Endothelial cell of umbilical vein (primary cell): ENCODE results near the gene SP2. TPM values are rescaled to one million over a fixed set of nuclear protein-coding genes. Genes with fewer than 3 reads are reported as not detected.

Experiments used
- BruUV-seq: library from RNA; stranded (reverse); fragments of 400-500 nt; replicated peaks from 2 replicates; lab custom pipeline; 2021; lab: Mats Ljungman, UMichigan
- CTCF ChIA-PET: fragments of 300-600, 350-600 bp; sonication (Branson Sonifier 250); formaldehyde crosslinking; loops from one replicate; lab custom pipeline; 2021; ENCODE audit warnings: antibody characterized with exemption, inconsistent platforms; lab: Charles Lee
- POLR2A ChIA-PET: fragments of 300-600, 350-600 bp; sonication (Branson Sonifier 250); formaldehyde crosslinking; loops from one replicate; lab custom pipeline; 2021; ENCODE audit warnings: antibody characterized with exemption, inconsistent platforms; lab: Charles Lee
- DNase-seq: peaks from one replicate; pipeline ENCODE4 v3.0.0-alpha.2; 2011; ENCODE audit warnings: low read depth, low spot score
- FAIRE-seq: peaks from 2 replicates; lab custom pipeline; 2011; peaks lifted over from hg19 to GRCh38; lab: Jason Lieb, UNC
- H2AFZ ChIP-seq: 2 replicates; pipeline ENCODE4 v1.6.0; 2012; ENCODE audit warnings: low read depth, low read length, control low read depth, inconsistent platforms
- H3K27ac ChIP-seq: 2 replicates; pipeline ENCODE4 v1.5.1; 2011; ENCODE audit warnings: low read depth, mild to moderate bottlenecking, control low read depth, low read length, moderate library complexity; ENCODE audit not compliant: insufficient read depth
- H3K27me3 ChIP-seq, 2 experiments: 2 replicates each; pipeline versions ENCODE4 v1.6.0 to v1.6.1; 2011; ENCODE audit warnings: low read length in 2 of 2, mixed read lengths in 1 of 2; ENCODE audit not compliant: control insufficient read depth in 2 of 2, insufficient read depth in 2 of 2
- H3K36me3 ChIP-seq, 2 experiments: 2 replicates in 1 of 2; 3 replicates in 1 of 2; pipeline ENCODE4 v1.5.1; 2011; ENCODE audit warnings: low read length in 2 of 2, mild to moderate bottlenecking in 1 of 2, moderate library complexity in 1 of 2; ENCODE audit not compliant: control insufficient read depth in 2 of 2, insufficient read depth in 2 of 2; ENCODE audit errors: extremely low read depth in 1 of 2
- H3K4me1 ChIP-seq: 3 replicates; pipeline ENCODE4 v1.5.1; 2011; ENCODE audit warnings: mild to moderate bottlenecking, low read length; ENCODE audit not compliant: control insufficient read depth, insufficient read depth; ENCODE audit errors: extremely low read depth
- H3K4me2 ChIP-seq: 2 replicates; pipeline ENCODE4 v1.6.1; 2011; ENCODE audit warnings: low read length, control low read depth, mixed read lengths; ENCODE audit not compliant: insufficient read depth
- H3K4me3 ChIP-seq, 3 experiments: fragments of 200-600 bp in 1 of 3; sonication (generic), shearing (Covaris generic) in 1 of 3; replicated peaks in 1 of 3; 2 replicates each; pipeline ENCODE4 v1.5.1; 2011 to 2016; ENCODE audit warnings: control low read depth in 3 of 3, low read length in 3 of 3, mild to moderate bottlenecking in 2 of 3, inconsistent platforms in 1 of 3, low read depth in 1 of 3, moderate library complexity in 1 of 3; ENCODE audit not compliant: insufficient read depth in 1 of 3
- H3K79me2 ChIP-seq: 2 replicates; pipeline ENCODE4 v1.6.0; 2012; ENCODE audit warnings: low read length, inconsistent platforms; ENCODE audit not compliant: control insufficient read depth, insufficient read depth
- H3K9ac ChIP-seq: replicated peaks from 2 replicates; pipeline ENCODE3; 2011; ENCODE audit warnings: low read length, control low read depth; ENCODE audit not compliant: insufficient read depth; ENCODE audit errors: extremely low read depth
- H3K9me1 ChIP-seq: replicated peaks from 3 replicates; pipeline ENCODE4 v1.6.0; 2011; ENCODE audit warnings: mild to moderate bottlenecking, low read length; ENCODE audit not compliant: control insufficient read depth, insufficient read depth; ENCODE audit errors: extremely low read depth
- H3K9me3 ChIP-seq: replicated peaks from 2 replicates; pipeline ENCODE4 v1.5.1; 2012; ENCODE audit warnings: low read length, inconsistent platforms; ENCODE audit not compliant: control insufficient read depth, insufficient read depth
- H4K20me1 ChIP-seq: replicated peaks from 2 replicates; pipeline ENCODE3; 2011; ENCODE audit warnings: mild to moderate bottlenecking, low read length; ENCODE audit not compliant: control insufficient read depth, insufficient read depth; ENCODE audit errors: extremely low read depth
- EZH2 ChIP-seq: IDR thresholded peaks from 2 replicates; pipeline ENCODE4 v1.6.1; 2012; ENCODE audit warnings: borderline replicate concordance, low read depth, mild to moderate bottlenecking, moderate library complexity, low read length, inconsistent platforms; ENCODE audit not compliant: severe bottlenecking
- FOS ChIP-seq: IDR thresholded peaks from 2 replicates; pipeline ENCODE4 v1.6.1; 2011; ENCODE audit warnings: mild to moderate bottlenecking, low read length, moderate library complexity, borderline replicate concordance; ENCODE audit not compliant: insufficient read depth
- GATA2 ChIP-seq: IDR thresholded peaks from 2 replicates; pipeline ENCODE4 v1.7.0; 2011; ENCODE audit warnings: low read depth, mild to moderate bottlenecking, moderate library complexity, mixed read lengths, low read length; ENCODE audit not compliant: insufficient read length, insufficient read depth
- JUN ChIP-seq: IDR thresholded peaks from 2 replicates; pipeline ENCODE4 v1.6.1; 2011; ENCODE audit warnings: borderline replicate concordance, low read depth; ENCODE audit not compliant: insufficient read length, insufficient read depth
- MYC ChIP-seq: IDR thresholded peaks from one replicate; pipeline ENCODE4 v1.6.1; 2011; ENCODE audit warnings: mild to moderate bottlenecking, low read depth, low read length
- POLR2A ChIP-seq: IDR thresholded peaks from 2 replicates; pipeline ENCODE4 v1.6.1; 2012; ENCODE audit warnings: low read depth, mild to moderate bottlenecking, control low read depth, low read length
- POLR2AphosphoS5 ChIP-seq: IDR thresholded peaks from 2 replicates; pipeline ENCODE4 v1.6.1; 2012; ENCODE audit warnings: low read depth, mild to moderate bottlenecking, control low read depth, low read length, moderate library complexity; ENCODE audit not compliant: insufficient read depth
- dilution Hi-C: fragments of 300-500 bp; cut with MboI; formaldehyde crosslinking; loops from one replicate; pipeline ENCODE4 v1.15.0; 2019; ENCODE audit warnings: low sequenced_read_pairs; ENCODE audit not compliant: extremely low pct_ligation_motif_present
- intact Hi-C: fragments of 100-400 bp; cut with micrococcal nuclease; formaldehyde crosslinking; loops from one replicate; pipeline ENCODE4 v1.10.0; 2022
- polyA plus RNA-seq, 4 experiments: library from polyadenylated mRNA; depleted of rRNA in 3 of 4; stranded (reverse) in 3 of 4; unstranded in 1 of 4; fragments of >200 nt; gene quantifications; 2 replicates each; pipeline versions ENCODE4 v1.2.1 to v1.2.3, GENCODE V29; 2011 to 2012; ENCODE audit warnings: missing spikeins in 1 of 4
- total RNA-seq: library from RNA; stranded (reverse); gene quantifications from 2 replicates; pipeline ENCODE4 v1.2.3, GENCODE V29; 2021
- TF ChIP-seq, protein P1 (sequence below), 2 donors: IDR thresholded peaks; 1 replicate in 1 of 2; 2 replicates in 1 of 2; pipeline ENCODE4 v1.5.1; 2011; ENCODE audit warnings: low read length in 2 of 2, mild to moderate bottlenecking in 2 of 2, moderate library complexity in 2 of 2, control low read depth in 1 of 2, inconsistent platforms in 1 of 2, low read depth in 1 of 2; ENCODE audit not compliant: insufficient read depth in 1 of 2; ENCODE audit errors: extremely low read depth in 1 of 2

The SP2 gene
- total and polyA plus RNA-seq, 2 donors (not counting 3 experiments of a cell fraction or from before 2014, with no cell fraction given) = 11.2 to 18.6 TPM

- H3K36me3 ChIP-seq = peaks cover 0 to 33% of the 10 kb centered on the region in 2 experiments
- ChIA-PET CTCF (no interaction called here), POLR2A (no interaction called here)
- no peak overlapping the region for H3K9ac ChIP-seq
- no peak overlapping the region for H3K4me2 ChIP-seq
- dilution Hi-C loops (no loop called here), intact Hi-C loops (no loop called here)
- no peaks in the 10 kb centered on the region for H4K20me1 ChIP-seq
- no peaks in the 10 kb centered on the region for H3K4me1 ChIP-seq
- BruUV-seq = no TSS peak
- no peak overlapping the region for H3K4me3 ChIP-seq
- H3K9me3 ChIP-seq = no peaks in the 10 kb centered on the region
- no peak for FAIRE-seq
- no peak for DNase-seq
- H3K79me2 ChIP-seq = no peaks in the 10 kb centered on the region
- H3K27me3 ChIP-seq = no peaks in the 10 kb centered on the region
- no peaks in the 10 kb centered on the region for H3K9me1 ChIP-seq
- H3K27ac ChIP-seq = no peak overlapping the region
- no peak overlapping the region for H2AFZ ChIP-seq
- TF ChIP-seq FOS = no peak
- no peak for TF ChIP-seq POLR2AphosphoS5
- no peak for TF ChIP-seq EZH2
Measured at GRCh38 chr17:47925678-47925988, 29.6 kb downstream of the SP2 start.

DNA sequence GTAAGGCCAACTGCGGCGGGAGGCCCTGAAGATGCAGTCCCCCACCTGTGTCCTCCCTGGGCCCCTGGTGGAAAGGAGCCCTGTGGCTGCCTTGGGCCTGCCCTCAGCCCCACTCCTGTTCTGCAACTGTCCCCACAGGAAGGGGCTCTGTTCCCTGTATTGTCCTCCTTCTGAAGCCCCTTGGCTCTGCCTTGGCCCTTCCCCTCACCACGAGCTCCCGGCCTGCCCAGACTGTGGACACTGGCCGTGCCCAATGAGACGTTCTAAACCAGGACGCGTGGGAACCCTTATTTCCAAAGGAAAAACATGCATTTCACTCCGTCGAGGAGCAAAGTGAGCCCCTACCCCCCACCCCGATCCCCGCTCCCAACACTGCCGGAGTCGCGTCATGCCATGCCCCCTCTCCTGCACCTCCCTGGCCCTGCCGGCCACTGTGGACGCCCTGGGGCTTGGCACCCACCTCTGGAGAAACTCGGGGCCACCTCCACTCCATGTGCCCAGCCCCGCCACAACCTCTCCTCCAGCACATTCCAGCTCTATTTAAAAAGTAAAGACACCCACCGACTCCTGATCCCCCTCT, 31.9 kb downstream of the SP2 start:
- DNase-seq (no peak), FAIRE-seq (no peak)
- ChIA-PET POLR2A (no interaction called here), CTCF (interaction anchor here (1.5 kb wide), 1 partner anchor 19 kb away, joined by 4 read pairs; no protein-coding TSS in a partner anchor)
- Histone ChIP-seq H3K36me3 (peaks cover 0 to 31% of the 10 kb centered on the region in 2 experiments), H3K79me2 (no peaks in the 10 kb centered on the region), H3K9ac (no peak overlapping the region), H3K27ac (no peak overlapping the region), H4K20me1 (no peaks in the 10 kb centered on the region), H3K9me3 (no peaks in the 10 kb centered on the region), H2AFZ (no peak overlapping the region), H3K27me3 (no peaks in the 10 kb centered on the region), H3K4me3 (no peak overlapping the region), H3K4me2 (no peak overlapping the region), H3K4me1 (no peaks in the 10 kb centered on the region), H3K9me1 (no peaks in the 10 kb centered on the region)
- dilution Hi-C loops (no loop called here), intact Hi-C loops (no loop called here)
- BruUV-seq = no TSS peak
- TF ChIP-seq, protein P1, sequence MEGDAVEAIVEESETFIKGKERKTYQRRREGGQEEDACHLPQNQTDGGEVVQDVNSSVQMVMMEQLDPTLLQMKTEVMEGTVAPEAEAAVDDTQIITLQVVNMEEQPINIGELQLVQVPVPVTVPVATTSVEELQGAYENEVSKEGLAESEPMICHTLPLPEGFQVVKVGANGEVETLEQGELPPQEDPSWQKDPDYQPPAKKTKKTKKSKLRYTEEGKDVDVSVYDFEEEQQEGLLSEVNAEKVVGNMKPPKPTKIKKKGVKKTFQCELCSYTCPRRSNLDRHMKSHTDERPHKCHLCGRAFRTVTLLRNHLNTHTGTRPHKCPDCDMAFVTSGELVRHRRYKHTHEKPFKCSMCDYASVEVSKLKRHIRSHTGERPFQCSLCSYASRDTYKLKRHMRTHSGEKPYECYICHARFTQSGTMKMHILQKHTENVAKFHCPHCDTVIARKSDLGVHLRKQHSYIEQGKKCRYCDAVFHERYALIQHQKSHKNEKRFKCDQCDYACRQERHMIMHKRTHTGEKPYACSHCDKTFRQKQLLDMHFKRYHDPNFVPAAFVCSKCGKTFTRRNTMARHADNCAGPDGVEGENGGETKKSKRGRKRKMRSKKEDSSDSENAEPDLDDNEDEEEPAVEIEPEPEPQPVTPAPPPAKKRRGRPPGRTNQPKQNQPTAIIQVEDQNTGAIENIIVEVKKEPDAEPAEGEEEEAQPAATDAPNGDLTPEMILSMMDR (IDR thresholded peaks at IDR 0.05; ENCODE audit: extremely low read depth in 1 of 2, insufficient read depth in 1 of 2, low read depth in 1 of 2, low read length in 2 of 2) = no peak
- TF ChIP-seq EZH2 = no peak
- no peak for TF ChIP-seq JUN
- TF ChIP-seq MYC = no peak
- no peak for TF ChIP-seq GATA2
- TF ChIP-seq POLR2A = no peak
- no peak for TF ChIP-seq FOS
- no peak for TF ChIP-seq POLR2AphosphoS5
